Esophagus muscularis mucosa (tissue), 4 donors: Measurements from ENCODE around the gene HTRA1. TPM values are rescaled to one million over a fixed set of nuclear protein-coding genes. Genes with fewer than 3 reads are reported as not detected.
A peak's percentile ranks its signal among the peaks of the same experiment; 100 is the strongest.

ENCODE experiments used
- DNase-seq: peaks from one replicate; pipeline ENCODE4 v3.0.0-alpha.2; 2017; ENCODE audit errors: extremely low spot score
- H3K27ac ChIP-seq, 4 donors: fragments of 200-600 bp; sonication (generic); replicated peaks in 1 of 4; 1 replicate in 3 of 4; 2 replicates in 1 of 4; pipeline ENCODE4 v1.5.1; 2016 to 2019; ENCODE audit warnings: mild to moderate bottlenecking in 1 of 4
- H3K27me3 ChIP-seq, 4 donors: fragments of 200-600 bp; sonication (generic); one replicate each; pipeline versions ENCODE4 v1.5.1 to v1.6.0; 2016 to 2019
- H3K36me3 ChIP-seq, 4 donors: fragments of 200-600 bp; sonication (generic); one replicate each; pipeline ENCODE4 v1.5.1; 2016 to 2019
- H3K4me1 ChIP-seq, 4 donors: fragments of 200-600 bp; sonication (generic); one replicate each; pipeline ENCODE4 v1.5.1; 2016 to 2019
- H3K4me3 ChIP-seq, 4 donors: fragments of 200-600 bp; sonication (generic); 1 replicate in 2 of 4; 2 replicates in 2 of 4; pipeline ENCODE4 v1.5.1; 2016 to 2019; ENCODE audit warnings: mild to moderate bottlenecking in 4 of 4, moderate library complexity in 1 of 4
- H3K9me3 ChIP-seq, 4 donors: fragments of 200-600 bp; sonication (generic); 1 replicate in 3 of 4; 2 replicates in 1 of 4; pipeline ENCODE4 v1.5.1; 2016 to 2019
- EP300 ChIP-seq: sonication (generic); formaldehyde crosslinking; IDR thresholded peaks from one replicate; pipeline ENCODE4 v1.6.1; 2017; ENCODE audit warnings: antibody characterized with exemption
- POLR2A ChIP-seq: fragments of 450-650 bp; IDR thresholded peaks from one replicate; pipeline ENCODE4 v1.6.1; 2017; ENCODE audit warnings: antibody characterized with exemption, moderate library complexity, mild to moderate bottlenecking, low read depth
- POLR2AphosphoS5 ChIP-seq, 2 donors: sonication (generic); formaldehyde crosslinking; IDR thresholded peaks; one replicate each; pipeline ENCODE4 v1.6.1; 2017; ENCODE audit warnings: antibody characterized with exemption in 2 of 2
- WGBS: methylation state at CpG from one replicate; pipeline ENCODE4 v1.1.5; 2018; 5-methylcytosine and 5-hydroxymethylcytosine counted together
- intact Hi-C: fragments of 100-400 bp; cut with DNase I; formaldehyde crosslinking; loops from one replicate; pipeline ENCODE4 v1.15.1; 2023
- total RNA-seq, 4 donors: library from RNA; depleted of rRNA; stranded (reverse); fragments of >200 nt; gene quantifications; one replicate each; pipeline versions ENCODE4 v1.1.0 to v1.2.1, GENCODE V29; 2016
- TF ChIP-seq, protein P1 (sequence below), 3 experiments: fragments of 200-600 bp in 2 of 3; fragments of 450-650 bp in 1 of 3; sonication (generic) in 2 of 3; IDR thresholded peaks; one replicate each; pipeline ENCODE4 v1.5.1; 2017 to 2019; ENCODE audit warnings: antibody characterized with exemption in 3 of 3, mild to moderate bottlenecking in 2 of 3, moderate library complexity in 1 of 3

The HTRA1 gene
- total RNA-seq, 4 donors from 2014 or later = 101 to 146 (median 109) TPM

DNA sequence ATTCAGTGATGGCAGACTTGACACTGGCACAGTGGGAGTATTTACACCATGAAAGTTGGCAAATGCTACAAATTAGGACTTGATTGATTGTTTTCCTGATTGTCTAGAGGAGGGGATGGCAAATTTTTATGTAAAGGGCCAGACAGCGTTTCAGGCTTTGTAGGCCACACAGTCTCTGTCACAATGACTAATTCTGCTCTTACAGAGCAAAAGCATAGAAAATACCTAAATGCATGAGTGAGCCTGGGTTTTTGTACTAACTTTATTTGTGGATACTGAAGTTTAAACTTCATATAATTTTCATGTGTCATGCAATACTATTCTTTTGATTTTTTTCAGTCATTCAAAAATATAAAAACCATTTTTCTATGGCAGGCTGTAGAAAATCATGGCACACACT lies 15.9 kb upstream of the HTRA1 start:
- Histone ChIP-seq H3K27me3 (no peaks in the 10 kb centered on the region), H3K4me3 (no peak overlapping the region), H3K27ac (no peak overlapping the region), H3K9me3 (peaks cover 0 to 2% (median 0%) of the 10 kb centered on the region in 4 donors), H3K36me3 (no peaks in the 10 kb centered on the region), H3K4me1 (peaks cover 9 to 10% (median 9%) of the 10 kb centered on the region in 4 donors)
- intact Hi-C loops = no loop called here
- DNase-seq = no peak
- WGBS = 82% methylated on average over 1 of the region's 1 CpG
- TF ChIP-seq, protein P1, sequence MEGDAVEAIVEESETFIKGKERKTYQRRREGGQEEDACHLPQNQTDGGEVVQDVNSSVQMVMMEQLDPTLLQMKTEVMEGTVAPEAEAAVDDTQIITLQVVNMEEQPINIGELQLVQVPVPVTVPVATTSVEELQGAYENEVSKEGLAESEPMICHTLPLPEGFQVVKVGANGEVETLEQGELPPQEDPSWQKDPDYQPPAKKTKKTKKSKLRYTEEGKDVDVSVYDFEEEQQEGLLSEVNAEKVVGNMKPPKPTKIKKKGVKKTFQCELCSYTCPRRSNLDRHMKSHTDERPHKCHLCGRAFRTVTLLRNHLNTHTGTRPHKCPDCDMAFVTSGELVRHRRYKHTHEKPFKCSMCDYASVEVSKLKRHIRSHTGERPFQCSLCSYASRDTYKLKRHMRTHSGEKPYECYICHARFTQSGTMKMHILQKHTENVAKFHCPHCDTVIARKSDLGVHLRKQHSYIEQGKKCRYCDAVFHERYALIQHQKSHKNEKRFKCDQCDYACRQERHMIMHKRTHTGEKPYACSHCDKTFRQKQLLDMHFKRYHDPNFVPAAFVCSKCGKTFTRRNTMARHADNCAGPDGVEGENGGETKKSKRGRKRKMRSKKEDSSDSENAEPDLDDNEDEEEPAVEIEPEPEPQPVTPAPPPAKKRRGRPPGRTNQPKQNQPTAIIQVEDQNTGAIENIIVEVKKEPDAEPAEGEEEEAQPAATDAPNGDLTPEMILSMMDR (IDR thresholded peaks at IDR 0.05) = no peak
- TF ChIP-seq POLR2A = no peak
- TF ChIP-seq EP300 = no peak
- TF ChIP-seq POLR2AphosphoS5 (IDR thresholded peaks at IDR 0.05) = no peak

- H3K27ac ChIP-seq = no peak overlapping the region
- H3K27me3 ChIP-seq = no peaks in the 10 kb centered on the region
- no peak for TF ChIP-seq POLR2AphosphoS5 (IDR thresholded peaks at IDR 0.05)
- TF ChIP-seq POLR2A = no peak
- TF ChIP-seq, protein P1 (IDR thresholded peaks at IDR 0.05) = no peak
- TF ChIP-seq EP300 = no peak
- intact Hi-C loops = no loop called here
- DNase-seq = no peak
- H3K4me3 ChIP-seq = no peak overlapping the region
- peaks cover 9 to 10% (median 9%) of the 10 kb centered on the region in 4 donors for H3K4me1 ChIP-seq
- no peaks in the 10 kb centered on the region for H3K9me3 ChIP-seq
- no peaks in the 10 kb centered on the region for H3K36me3 ChIP-seq
Observed at GRCh38 chr10:122445904-122446303, 15.4 kb upstream of the HTRA1 start.

DNA sequence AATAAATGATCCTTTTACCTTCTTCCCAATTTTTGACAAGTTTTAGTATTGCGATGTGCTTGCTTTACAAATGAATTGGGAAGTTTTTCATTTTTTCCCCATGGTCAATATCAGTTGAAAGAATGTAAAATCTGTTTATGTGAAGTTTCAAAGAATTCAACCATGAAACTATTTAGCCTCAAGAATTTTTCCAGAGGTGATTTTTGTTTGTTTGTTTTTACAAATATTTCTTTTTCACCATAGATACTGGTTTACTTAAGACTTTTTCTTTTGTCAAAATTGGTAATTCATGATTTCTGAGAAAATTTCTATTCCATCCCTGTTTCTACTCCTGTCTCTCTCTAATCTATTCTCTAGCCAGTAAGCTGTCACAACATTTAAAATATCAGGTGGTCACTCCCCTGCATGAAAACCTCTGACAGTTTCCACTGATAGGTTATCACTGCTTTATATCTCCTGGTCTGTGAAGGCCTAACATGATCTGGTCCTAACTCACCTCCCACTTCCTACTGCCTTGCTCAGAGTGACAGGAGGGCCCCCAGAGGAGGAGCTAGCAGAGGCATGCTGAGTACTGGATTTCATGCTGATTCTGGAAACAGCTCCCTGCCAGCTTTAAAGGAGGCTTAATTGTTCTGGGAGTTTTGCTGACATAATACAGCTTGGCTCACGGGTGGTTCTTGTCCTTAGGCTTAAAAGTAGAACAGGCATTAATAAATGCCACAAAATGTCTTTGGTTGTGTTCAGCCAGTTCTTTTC lies 14.5 kb upstream of the HTRA1 start:
- intact Hi-C loops = no loop called here
- peaks cover 9 to 10% (median 9%) of the 10 kb centered on the region in 4 donors for H3K4me1 ChIP-seq
- no peaks in the 10 kb centered on the region for H3K27me3 ChIP-seq
- DNase-seq = no peak
- no peak overlapping the region for H3K4me3 ChIP-seq
- 65% methylated on average over 2 of the region's 2 CpGs for WGBS
- no peaks in the 10 kb centered on the region for H3K9me3 ChIP-seq
- H3K27ac ChIP-seq = peak overlapping the region in 2 of 4 donors; percentile 12 to 34
- no peaks in the 10 kb centered on the region for H3K36me3 ChIP-seq
- TF ChIP-seq EP300 (no peak), POLR2AphosphoS5 (IDR thresholded peaks at IDR 0.05) (peak in 1 of 2 donors; percentile 35)

- TF ChIP-seq POLR2AphosphoS5 (IDR thresholded peaks at IDR 0.05) (no peak), POLR2A (no peak), EP300 (no peak)
- TF ChIP-seq, protein P1 (IDR thresholded peaks at IDR 0.05) = no peak
- intact Hi-C loops = no loop called here
- no peak for DNase-seq
- H3K4me1 ChIP-seq = peaks cover 9 to 10% (median 9%) of the 10 kb centered on the region in 4 donors
- no peaks in the 10 kb centered on the region for H3K27me3 ChIP-seq
- no peaks in the 10 kb centered on the region for H3K9me3 ChIP-seq
- no peak overlapping the region for H3K4me3 ChIP-seq
- 89% methylated on average over 3 of the region's 3 CpGs for WGBS
- no peaks in the 10 kb centered on the region for H3K36me3 ChIP-seq
- no peak overlapping the region for H3K27ac ChIP-seq
Observed at GRCh38 chr10:122448600-122448999, 12.8 kb upstream of the HTRA1 start.

- no peak for DNase-seq
- Histone ChIP-seq H3K4me3 (no peak overlapping the region), H3K4me1 (peaks cover 9 to 10% (median 9%) of the 10 kb centered on the region in 4 donors), H3K27me3 (no peaks in the 10 kb centered on the region), H3K36me3 (no peaks in the 10 kb centered on the region), H3K27ac (no peak overlapping the region), H3K9me3 (no peaks in the 10 kb centered on the region)
- TF ChIP-seq EP300 (no peak), POLR2AphosphoS5 (IDR thresholded peaks at IDR 0.05) (no peak), POLR2A (no peak)
- TF ChIP-seq, protein P1 (IDR thresholded peaks at IDR 0.05) = no peak
- intact Hi-C loops = no loop called here
- WGBS = 96% methylated on average over 4 of the region's 4 CpGs
Observed at GRCh38 chr10:122449153-122449552, 12.2 kb upstream of the HTRA1 start.
